ENCODE results near the gene ATP10B.

ATP10B gene

DNA sequence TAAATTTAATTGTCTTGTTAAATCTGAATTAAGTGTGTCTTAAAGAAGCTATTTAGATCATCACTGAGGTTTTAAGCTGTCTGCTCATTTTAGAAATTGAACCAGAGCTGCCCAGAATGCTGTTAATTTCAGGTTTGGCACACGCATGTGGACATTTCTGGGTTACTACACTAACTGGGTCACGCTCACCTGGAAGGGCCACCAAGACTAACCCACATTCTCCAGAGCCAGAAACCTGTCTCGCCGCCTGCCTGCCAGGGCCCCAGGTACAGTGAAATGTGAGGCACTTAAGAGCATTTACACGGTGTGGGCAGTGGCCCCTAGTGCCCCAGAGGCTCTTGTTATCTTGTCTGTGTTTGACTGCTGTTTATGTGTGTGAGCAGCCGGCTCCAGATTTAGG is 46.6 kb downstream of the ATP10B start:
- FAIRE-seq: no peak

DNA sequence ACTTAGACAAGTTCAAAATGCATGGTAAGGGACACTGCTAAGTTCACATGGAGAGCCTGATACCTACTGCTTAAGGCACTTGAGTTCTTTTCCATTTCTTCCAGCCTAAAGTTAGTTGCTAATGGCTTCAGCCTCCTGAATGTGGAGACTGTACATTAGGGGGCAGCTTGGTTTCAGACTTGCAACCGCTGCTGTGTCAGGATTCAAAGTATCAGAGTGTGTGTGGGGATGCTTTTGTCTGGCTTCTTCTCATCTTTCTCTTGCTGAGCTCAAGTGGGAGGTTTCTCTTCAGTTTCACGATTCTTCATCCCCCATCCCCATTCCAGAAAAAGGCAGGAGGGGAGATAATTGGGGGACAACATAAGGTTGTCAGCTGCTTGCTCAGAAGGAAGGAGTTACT is 49.4 kb downstream of the ATP10B start:
- FAIRE-seq: no peak

DNA sequence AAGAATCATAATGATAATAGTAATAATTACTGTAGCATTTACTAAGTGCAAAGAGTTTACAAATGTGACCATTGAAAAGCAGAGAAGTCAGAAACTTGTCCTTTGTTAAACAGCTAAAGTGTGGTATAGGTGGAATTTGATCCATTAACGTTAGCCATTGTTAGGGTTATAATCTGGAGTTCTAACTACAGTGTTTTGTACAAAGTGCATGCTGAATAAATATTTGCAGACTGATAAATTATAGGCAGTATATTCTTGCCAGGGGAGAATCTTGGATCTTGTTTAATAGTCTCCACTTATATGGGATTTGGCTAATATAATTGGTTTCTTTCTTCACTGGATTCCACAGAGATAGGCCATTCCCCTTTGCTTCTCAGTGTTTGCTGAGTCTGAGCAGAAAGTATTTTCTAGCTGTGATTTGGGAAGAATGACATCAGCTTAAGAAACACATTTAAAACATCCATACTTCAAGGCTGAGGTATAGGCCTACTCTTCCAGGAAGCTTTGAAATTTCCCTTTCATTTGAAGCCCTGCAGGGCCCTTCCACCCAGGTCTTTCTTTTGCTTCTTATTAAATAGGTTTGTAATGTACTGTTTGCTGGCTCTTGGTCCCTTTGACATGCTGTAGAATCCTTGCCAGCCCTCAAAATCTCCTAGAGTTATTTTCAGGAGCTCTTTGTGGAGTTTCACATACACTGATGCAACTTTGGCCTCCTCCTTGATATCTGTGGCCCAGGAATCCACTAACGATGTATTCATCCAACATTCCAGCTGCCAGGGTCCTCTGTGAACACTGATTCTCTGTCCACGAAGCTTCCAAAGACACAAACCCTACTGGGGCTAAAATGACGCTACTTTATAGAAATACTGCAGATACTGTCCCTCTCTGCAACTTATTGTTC is 51.4 kb downstream of the ATP10B start:
- FAIRE-seq: no peak

DNA sequence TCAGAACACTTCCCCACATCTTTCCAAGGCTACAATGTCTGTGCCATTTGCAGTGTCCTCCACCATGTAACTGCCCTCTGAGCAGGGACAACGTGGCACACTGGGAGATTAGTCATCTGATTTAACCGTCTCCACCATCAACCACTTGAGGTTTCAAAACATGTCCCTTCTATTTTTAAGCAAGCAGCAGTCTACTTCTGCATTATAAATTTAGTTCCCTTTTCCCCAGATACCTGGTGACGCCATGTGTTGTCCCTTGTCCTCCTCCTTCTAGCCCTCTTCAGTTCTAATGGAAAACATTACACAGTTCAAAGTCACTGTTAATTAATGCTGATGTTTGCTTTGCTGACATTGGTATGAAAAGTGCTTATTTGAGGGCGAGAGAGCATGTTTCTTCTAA is 52.8 kb downstream of the ATP10B start:
- FAIRE-seq: peak; percentile 96

DNA sequence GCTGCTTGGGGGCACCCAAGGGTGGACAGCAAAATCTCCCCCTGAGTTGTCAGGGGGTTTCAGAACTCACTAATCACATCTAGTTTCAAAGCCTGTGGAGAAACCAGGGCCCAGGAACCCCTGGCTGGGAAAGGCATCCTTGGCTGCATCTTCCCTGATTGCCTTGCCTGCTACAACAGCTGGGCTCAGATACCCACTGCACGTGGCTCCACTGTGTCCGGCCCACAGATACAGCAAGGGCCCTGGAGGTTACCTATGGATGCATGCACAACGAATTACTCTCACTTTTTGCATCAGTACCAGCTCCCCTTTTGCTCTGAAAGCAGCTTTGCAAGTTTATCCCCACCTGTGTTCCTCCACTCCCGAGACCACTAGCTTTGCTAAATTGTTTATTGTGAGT is 55.0 kb downstream of the ATP10B start:
- FAIRE-seq: no peak

- no peak for FAIRE-seq
These were observed 58.5 kb downstream of the ATP10B start for GRCh38 chr5:160793530-160793899.

GRCh38 chr5:160792732-160793529 is 59.1 kb downstream of the ATP10B start:
- no peak for FAIRE-seq

DNA sequence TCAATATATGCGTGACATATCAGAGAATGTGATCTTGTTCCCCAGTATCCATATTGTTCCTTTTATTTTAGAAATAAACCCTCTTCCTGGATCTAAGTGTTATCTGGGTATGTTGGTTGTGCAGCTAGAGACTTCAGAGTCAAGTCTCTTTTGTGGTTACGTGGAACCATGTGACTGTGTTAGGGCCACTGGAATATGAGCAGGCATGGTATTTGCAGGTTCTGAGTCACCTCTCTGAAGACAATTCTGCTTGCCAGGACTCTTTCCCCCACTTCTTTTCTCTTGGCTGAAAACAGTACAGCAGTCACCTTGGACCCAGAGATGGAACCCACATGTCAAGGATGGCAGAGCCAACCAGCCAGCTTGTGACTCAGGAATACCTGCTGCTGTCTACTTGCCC is 59.7 kb downstream of the ATP10B start:
- no peak for FAIRE-seq

GRCh38 chr5:160789219-160789859 is 62.7 kb downstream of the ATP10B start:
- FAIRE-seq: no peak

DNA sequence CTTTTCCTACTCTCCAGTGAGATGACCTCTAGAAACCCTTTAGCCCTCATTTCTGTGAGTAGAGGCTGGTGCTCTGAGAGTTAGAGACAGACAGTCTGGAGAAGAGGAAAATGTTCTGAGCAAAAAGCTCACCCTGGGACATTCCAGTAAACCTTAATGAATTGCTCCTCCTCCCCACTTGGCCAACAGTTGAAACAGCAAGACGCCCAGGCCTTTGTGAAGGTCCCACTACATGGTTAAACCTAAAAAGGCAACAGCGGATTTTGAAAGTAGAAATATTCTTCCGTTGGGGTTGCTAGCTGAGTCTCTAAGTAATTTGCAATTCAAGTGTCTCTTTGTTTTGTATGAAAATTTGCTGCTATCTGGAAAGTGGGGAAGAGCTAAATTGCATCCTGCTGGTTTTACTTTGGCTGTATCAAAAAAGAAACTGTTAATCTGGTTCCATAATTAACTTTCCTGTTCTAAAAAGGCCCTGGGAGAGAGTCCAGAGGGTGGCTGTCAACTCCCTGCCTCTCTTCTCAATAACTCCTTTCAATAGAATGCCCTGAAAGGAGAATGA is 63.8 kb downstream of the ATP10B start:
- FAIRE-seq: no peak

DNA sequence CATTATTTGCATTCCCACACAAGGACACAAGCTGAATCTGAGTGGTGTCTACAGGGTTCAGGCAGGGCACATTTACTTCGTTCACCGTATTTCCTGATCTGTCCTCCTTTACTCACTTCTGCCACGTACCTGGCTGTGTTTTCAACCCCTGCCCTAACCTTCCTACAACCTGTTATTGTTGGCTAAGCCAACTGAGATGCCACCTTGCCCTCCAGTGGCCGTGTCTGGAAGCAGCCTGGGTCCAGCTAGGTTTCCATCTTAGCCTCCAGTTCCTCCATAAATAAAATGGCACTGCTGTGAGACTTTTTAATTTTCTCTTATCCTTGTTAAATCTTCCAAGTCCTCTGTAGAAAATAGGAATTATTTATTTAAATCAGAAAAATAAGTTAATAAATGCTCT is 64.8 kb downstream of the ATP10B start:
- FAIRE-seq: no peak

GRCh38 chr5:160774666-160775315 is 77.2 kb downstream of the ATP10B start:
- no peak for FAIRE-seq

- FAIRE-seq: no peak
These were observed 78.2 kb downstream of the ATP10B start for GRCh38 chr5:160773646-160774410.

- no peak for FAIRE-seq
These were observed 79.2 kb downstream of the ATP10B start for GRCh38 chr5:160772854-160773253.

- no peak for FAIRE-seq
These were observed 81.3 kb downstream of the ATP10B start for GRCh38 chr5:160770718-160771117.

DNA sequence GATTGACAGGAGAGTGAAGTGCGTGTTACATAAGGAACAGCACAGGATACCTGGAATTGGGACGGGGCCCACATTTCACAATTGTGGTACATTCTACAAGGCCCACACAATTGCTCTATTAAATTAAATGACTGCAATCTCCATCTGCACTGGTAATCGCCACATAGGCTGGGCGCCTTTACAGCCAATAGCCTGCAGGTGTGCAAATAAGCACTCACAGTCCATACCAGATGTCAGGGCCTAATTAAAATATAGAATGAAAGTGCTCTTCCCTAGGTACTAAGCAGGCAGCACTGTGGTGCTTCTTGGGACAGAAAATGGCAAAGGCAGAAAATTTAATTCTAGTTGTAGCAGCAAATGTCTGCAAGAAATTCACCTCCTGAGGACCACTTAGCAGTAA is 82.7 kb downstream of the ATP10B start:
- FAIRE-seq: no peak

DNA sequence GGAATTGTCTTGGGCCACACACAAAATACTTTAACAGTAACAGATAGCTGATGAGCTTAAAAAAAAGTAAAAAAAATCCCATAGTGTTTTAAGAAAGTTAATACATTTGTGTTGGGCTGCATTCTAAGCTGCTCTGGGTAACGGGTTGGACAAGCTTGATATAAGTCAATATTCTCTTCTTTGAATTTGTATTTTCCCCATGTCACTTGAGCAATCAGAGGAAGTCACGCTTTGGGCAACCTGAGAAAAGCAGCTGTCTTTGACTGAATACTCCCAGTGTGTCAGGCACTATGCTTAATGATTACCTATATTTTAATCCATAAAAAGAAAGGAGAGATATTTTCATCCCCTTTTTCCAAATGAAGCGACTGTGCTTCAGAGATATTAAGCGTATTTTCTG is 84.9 kb downstream of the ATP10B start:
- no peak for FAIRE-seq

DNA sequence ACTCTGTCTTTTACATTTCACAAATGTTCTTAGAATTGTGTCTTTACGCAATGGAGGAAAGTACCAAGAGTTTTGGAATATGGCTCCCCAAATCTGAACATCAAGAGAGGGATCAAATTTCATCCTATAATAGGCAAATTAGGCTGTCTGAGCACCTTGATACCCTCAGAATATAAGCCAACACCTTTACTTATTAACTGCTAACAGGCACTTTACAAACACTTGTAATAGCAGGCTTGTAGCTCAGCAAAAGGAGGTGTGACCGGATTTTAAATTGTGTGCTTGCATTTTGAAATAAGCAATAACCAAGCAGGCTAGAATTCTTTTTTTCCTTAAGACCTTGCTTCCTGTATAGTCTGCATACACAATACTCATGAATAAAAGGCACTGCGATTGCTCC is 92.0 kb downstream of the ATP10B start:
- FAIRE-seq: no peak

GRCh38 chr5:160757194-160757593 is 94.8 kb downstream of the ATP10B start:
- no peak for FAIRE-seq

DNA sequence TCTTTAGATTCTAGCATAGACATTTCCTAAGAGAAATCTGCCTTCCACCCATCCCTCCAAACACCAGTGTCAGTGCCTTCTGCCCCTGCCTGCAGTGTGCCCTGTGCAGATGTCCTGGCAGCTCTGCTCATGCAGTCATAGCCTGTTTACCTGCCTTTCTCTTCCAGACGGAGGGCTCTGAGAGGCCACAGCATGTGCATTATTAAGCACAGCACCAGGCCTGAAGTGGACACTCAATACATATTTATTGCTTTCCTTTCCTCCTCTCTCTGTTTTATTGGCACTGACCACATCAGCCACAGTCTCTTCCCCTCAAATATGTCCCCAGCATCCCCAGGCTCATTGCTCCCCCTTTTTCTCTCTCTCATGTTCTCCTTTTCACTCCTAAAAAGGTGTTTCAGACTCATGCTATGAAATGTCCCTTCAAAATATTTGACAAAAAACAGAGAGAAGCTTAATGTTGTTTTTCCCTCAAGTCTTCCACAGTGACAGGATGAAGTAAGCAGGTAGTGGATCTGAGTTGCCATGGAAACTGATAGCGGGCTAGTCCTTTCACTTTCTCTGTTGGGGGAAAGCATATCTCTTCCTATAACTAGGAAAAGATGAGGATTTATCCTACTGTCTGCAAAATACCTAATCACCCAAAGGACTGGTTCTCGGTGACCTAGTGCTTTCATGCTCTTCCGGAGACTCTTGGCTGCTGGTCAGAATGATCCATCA is 100.9 kb downstream of the ATP10B start:
- FAIRE-seq: no peak

- no peak for FAIRE-seq
These were observed 102.3 kb downstream of the ATP10B start for GRCh38 chr5:160749682-160750081.

All from islet of Langerhans (tissue), 1 donor.